GM21526 (cell line): ENCODE results near the gene POMGNT1.

Experiments
- ATAC-seq: cut with Tn5 transposase; IDR thresholded peaks from one replicate; pipeline ENCODE4 v1.9.1; 2021; ENCODE audit warnings: moderate library complexity; ENCODE audit not compliant: unreplicated experiment, low FRiP score

POMGNT1 gene

GRCh38 chr1:46211051-46211450, 12.8 kb upstream of the POMGNT1 start:
- no peak for ATAC-seq

- no peak for ATAC-seq
Observed at GRCh38 chr1:46210561-46210960, 12.3 kb upstream of the POMGNT1 start.

- ATAC-seq = no peak
Observed at GRCh38 chr1:46206399-46206798, 8.2 kb upstream of the POMGNT1 start.

- no peak for ATAC-seq
Observed at GRCh38 chr1:46205791-46206190, 7.6 kb upstream of the POMGNT1 start.

GRCh38 chr1:46205141-46205540, 6.9 kb upstream of the POMGNT1 start:
- ATAC-seq = no peak

GRCh38 chr1:46204406-46204742, 6.1 kb upstream of the POMGNT1 start:
- ATAC-seq = no peak

GRCh38 chr1:46203738-46204405, 5.6 kb upstream of the POMGNT1 start:
- ATAC-seq = no peak

GRCh38 chr1:46199233-46199749, 1.1 kb upstream of the POMGNT1 start:
- ATAC-seq = no peak

- ATAC-seq = no peak
Observed at GRCh38 chr1:46197560-46197963, 672 bp downstream of the POMGNT1 start.

GRCh38 chr1:46196609-46197008, 1.6 kb downstream of the POMGNT1 start:
- ATAC-seq = no peak

GRCh38 chr1:46194641-46195193, 3.5 kb downstream of the POMGNT1 start:
- ATAC-seq = no peak

GRCh38 chr1:46193984-46194570, 4.2 kb downstream of the POMGNT1 start:
- no peak for ATAC-seq

GRCh38 chr1:46193285-46193684, 4.9 kb downstream of the POMGNT1 start:
- no peak for ATAC-seq

- no peak for ATAC-seq
Observed at GRCh38 chr1:46192171-46192570, 6.1 kb downstream of the POMGNT1 start.

GRCh38 chr1:46191033-46191701, 7.1 kb downstream of the POMGNT1 start:
- no peak for ATAC-seq

- ATAC-seq = no peak
Observed at GRCh38 chr1:46190539-46190938, 7.7 kb downstream of the POMGNT1 start.

GRCh38 chr1:46188295-46189030, 9.8 kb downstream of the POMGNT1 start:
- ATAC-seq = no peak

- no peak for ATAC-seq
Observed at GRCh38 chr1:46187106-46187869, 10.9 kb downstream of the POMGNT1 start.

- no peak for ATAC-seq
Observed at GRCh38 chr1:46186076-46186475, 12.2 kb downstream of the POMGNT1 start.
